ENCODE measurements around the gene CYP4F8. TPM values are rescaled to one million over a fixed set of nuclear protein-coding genes. Genes with fewer than 3 reads are reported as not detected.
"Not testable (repeated sequence)": the region's sequence is repeated elsewhere in the genome, so short reads cannot be mapped to it uniquely, and the experiment has no call there.

CYP4F8 gene
- polyA plus RNA-seq, 3 donors = 0.04 TPM; not detected in 2

GRCh38 chr19:15642807-15643206, 27.8 kb downstream of the CYP4F8 start:
- DNase-seq (ENCODE audit: low read depth in 3 of 3, low spot score in 2 of 3) = no peak

GRCh38 chr19:15643387-15643786, 28.4 kb downstream of the CYP4F8 start:
- DNase-seq (ENCODE audit: low read depth in 3 of 3, low spot score in 2 of 3) = no peak

GRCh38 chr19:15644066-15644741, 29.2 kb downstream of the CYP4F8 start:
- DNase-seq (ENCODE audit: low read depth in 3 of 3, low spot score in 2 of 3) = no peak

GRCh38 chr19:15644816-15645215, 29.8 kb downstream of the CYP4F8 start:
- no peak for DNase-seq (ENCODE audit: low read depth in 3 of 3, low spot score in 2 of 3)

- DNase-seq (ENCODE audit: low read depth in 3 of 3, low spot score in 2 of 3) = no peak
These were observed 34.5 kb downstream of the CYP4F8 start for GRCh38 chr19:15649526-15649925.

GRCh38 chr19:15650123-15650522, 35.1 kb downstream of the CYP4F8 start:
- not testable (repeated sequence) for DNase-seq (ENCODE audit: low read depth in 3 of 3, low spot score in 2 of 3)

GRCh38 chr19:15651791-15652190, 36.8 kb downstream of the CYP4F8 start:
- no peak for DNase-seq (ENCODE audit: low read depth in 3 of 3, low spot score in 2 of 3)

GRCh38 chr19:15652559-15653278, 37.7 kb downstream of the CYP4F8 start:
- DNase-seq (ENCODE audit: low read depth in 3 of 3, low spot score in 2 of 3) = no peak

- DNase-seq (ENCODE audit: low read depth in 3 of 3, low spot score in 2 of 3) = no peak
These were observed 41.4 kb downstream of the CYP4F8 start for GRCh38 chr19:15656467-15656866.

- no peak for DNase-seq (ENCODE audit: low read depth in 3 of 3, low spot score in 2 of 3)
These were observed 48.2 kb downstream of the CYP4F8 start for GRCh38 chr19:15663247-15663646.

GRCh38 chr19:15666186-15666585, 51.2 kb downstream of the CYP4F8 start:
- no peak for DNase-seq (ENCODE audit: low read depth in 3 of 3, low spot score in 2 of 3)

GRCh38 chr19:15666883-15667282, 51.9 kb downstream of the CYP4F8 start:
- no peak for DNase-seq (ENCODE audit: low read depth in 3 of 3, low spot score in 2 of 3)

GRCh38 chr19:15669440-15669839, 54.4 kb downstream of the CYP4F8 start:
- DNase-seq (ENCODE audit: low read depth in 3 of 3, low spot score in 2 of 3) = no peak

- no peak for DNase-seq (ENCODE audit: low read depth in 3 of 3, low spot score in 2 of 3)
These were observed 54.9 kb downstream of the CYP4F8 start for GRCh38 chr19:15669891-15670290.

GRCh38 chr19:15671237-15671821, 56.3 kb downstream of the CYP4F8 start:
- DNase-seq (ENCODE audit: low read depth in 3 of 3, low spot score in 2 of 3) = no peak

GRCh38 chr19:15671891-15672579, 57.0 kb downstream of the CYP4F8 start:
- DNase-seq (ENCODE audit: low read depth in 3 of 3, low spot score in 2 of 3) = no peak

- DNase-seq (ENCODE audit: low read depth in 3 of 3, low spot score in 2 of 3) = no peak
These were observed 57.7 kb downstream of the CYP4F8 start, which contains the start of gene CYP4F12 for GRCh38 chr19:15672580-15673175. TSS of gene CYP4F12 (plus strand) at chr19:15673087. CDS start at chr19:15673530, 443 bp downstream.

- DNase-seq (ENCODE audit: low read depth in 3 of 3, low spot score in 2 of 3) = no peak
These were observed 58.2 kb downstream of the CYP4F8 start for GRCh38 chr19:15673176-15673654.

- no peak for DNase-seq (ENCODE audit: low read depth in 3 of 3, low spot score in 2 of 3)
These were observed 60.5 kb downstream of the CYP4F8 start for GRCh38 chr19:15675560-15675959.

- no peak for DNase-seq (ENCODE audit: low read depth in 3 of 3, low spot score in 2 of 3)
These were observed 64.1 kb downstream of the CYP4F8 start for GRCh38 chr19:15679089-15679488.

- not testable (repeated sequence) for DNase-seq (ENCODE audit: low read depth in 3 of 3, low spot score in 2 of 3)
These were observed 64.8 kb downstream of the CYP4F8 start for GRCh38 chr19:15679865-15680264.

Measured in right renal cortex interstitium (tissue), 3 donors.